Uterus (tissue), 2 donors: Measurements from ENCODE around the gene ZDHHC21.

ENCODE experiments used
- POLR2A ChIP-seq, 2 donors: fragments of 450-650 bp; IDR thresholded peaks; one replicate each; pipeline ENCODE4 v1.6.1; 2016; ENCODE audit warnings: antibody characterized with exemption in 2 of 2, mild to moderate bottlenecking in 1 of 2, moderate library complexity in 1 of 2
- TF ChIP-seq, protein P1 (sequence below), 4 experiments: fragments of 200-600 bp in 2 of 4; fragments of 450-650 bp in 2 of 4; sonication (generic) in 2 of 4; IDR thresholded peaks; one replicate each; pipeline ENCODE4 v1.5.1; 2016 to 2019; ENCODE audit warnings: antibody characterized with exemption in 4 of 4, mild to moderate bottlenecking in 2 of 4, moderate library complexity in 1 of 4

DNA sequence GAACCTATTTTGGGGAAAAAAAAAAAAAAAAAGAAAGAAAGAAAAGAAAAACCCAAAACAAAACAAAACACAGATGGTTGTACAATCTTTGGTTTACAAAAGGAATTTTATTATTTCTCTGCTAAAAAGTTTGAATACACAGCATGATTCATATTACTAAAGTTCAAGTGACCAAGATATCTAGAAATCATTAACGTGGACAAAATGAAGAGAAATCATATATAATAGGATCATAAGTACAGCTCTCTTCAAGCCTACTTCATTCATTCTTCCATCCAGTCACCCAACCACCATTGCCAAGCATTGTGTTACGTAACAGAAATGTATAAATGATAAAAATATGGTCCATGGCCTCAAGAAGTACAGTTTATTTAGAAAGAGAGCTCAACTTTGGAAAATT is 52.9 kb downstream of the ZDHHC21 start:
- TF ChIP-seq, protein P1, sequence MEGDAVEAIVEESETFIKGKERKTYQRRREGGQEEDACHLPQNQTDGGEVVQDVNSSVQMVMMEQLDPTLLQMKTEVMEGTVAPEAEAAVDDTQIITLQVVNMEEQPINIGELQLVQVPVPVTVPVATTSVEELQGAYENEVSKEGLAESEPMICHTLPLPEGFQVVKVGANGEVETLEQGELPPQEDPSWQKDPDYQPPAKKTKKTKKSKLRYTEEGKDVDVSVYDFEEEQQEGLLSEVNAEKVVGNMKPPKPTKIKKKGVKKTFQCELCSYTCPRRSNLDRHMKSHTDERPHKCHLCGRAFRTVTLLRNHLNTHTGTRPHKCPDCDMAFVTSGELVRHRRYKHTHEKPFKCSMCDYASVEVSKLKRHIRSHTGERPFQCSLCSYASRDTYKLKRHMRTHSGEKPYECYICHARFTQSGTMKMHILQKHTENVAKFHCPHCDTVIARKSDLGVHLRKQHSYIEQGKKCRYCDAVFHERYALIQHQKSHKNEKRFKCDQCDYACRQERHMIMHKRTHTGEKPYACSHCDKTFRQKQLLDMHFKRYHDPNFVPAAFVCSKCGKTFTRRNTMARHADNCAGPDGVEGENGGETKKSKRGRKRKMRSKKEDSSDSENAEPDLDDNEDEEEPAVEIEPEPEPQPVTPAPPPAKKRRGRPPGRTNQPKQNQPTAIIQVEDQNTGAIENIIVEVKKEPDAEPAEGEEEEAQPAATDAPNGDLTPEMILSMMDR (IDR thresholded peaks at IDR 0.05): no peak
- no peak for TF ChIP-seq POLR2A (IDR thresholded peaks at IDR 0.05)
